B cell (primary cell): Measurements from ENCODE around the gene MARCHF10. TPM values are rescaled to one million over a fixed set of nuclear protein-coding genes. Genes with fewer than 3 reads are reported as not detected.

Source experiments
- ATAC-seq: fragments of 200-7000 bp; cut with Tn5 transposase; one replicate; pipeline ENCODE4 v1.10.0; 2021; ENCODE audit warnings: low read depth, mild to moderate bottlenecking, moderate number of reproducible peaks, moderate library complexity
- CTCF ChIA-PET: fragments of 350-600 bp; sonication (Branson Sonifier 250); formaldehyde crosslinking; loops from one replicate; lab custom pipeline; 2021; ENCODE audit warnings: antibody characterized with exemption, inconsistent platforms; lab: Charles Lee
- POLR2A ChIA-PET: fragments of 350-600 bp; sonication (Branson Sonifier 250); formaldehyde crosslinking; loops from one replicate; lab custom pipeline; 2021; ENCODE audit warnings: antibody characterized with exemption; lab: Charles Lee
- DNase-seq: peaks from one replicate; pipeline ENCODE4 v3.0.0; 2013
- H2AFZ ChIP-seq: 2 replicates; pipeline ENCODE4 v1.6.1; 2012; ENCODE audit warnings: mild to moderate bottlenecking, low read depth, low read length; ENCODE audit not compliant: insufficient read depth, poor library complexity, severe bottlenecking
- H3K27ac ChIP-seq, 2 donors: 1 replicate in 1 of 2; 2 replicates in 1 of 2; pipeline ENCODE4 v1.5.1; 2012 to 2013; ENCODE audit warnings: low read length in 2 of 2, mild to moderate bottlenecking in 2 of 2, moderate library complexity in 1 of 2
- H3K27me3 ChIP-seq, 4 experiments: fragments of 200-600 bp in 1 of 4; sonication (generic) in 1 of 4; replicated peaks in 1 of 4; 1 replicate in 2 of 4; 2 replicates in 2 of 4; pipeline versions ENCODE4 v1.6.1 to v1.7.0; 2013 to 2016; ENCODE audit warnings: low read length in 3 of 4, mild to moderate bottlenecking in 2 of 4, mixed read lengths in 1 of 4, moderate library complexity in 1 of 4; ENCODE audit not compliant: insufficient read depth in 4 of 4, control insufficient read depth in 3 of 4; ENCODE audit errors: control extremely low read depth in 1 of 4
- H3K36me3 ChIP-seq, 2 experiments: replicated peaks in 1 of 2; 1 replicate in 1 of 2; 2 replicates in 1 of 2; pipeline versions ENCODE4 v1.6.1 to v1.7.1; 2013; ENCODE audit warnings: low read length in 1 of 2; ENCODE audit not compliant: insufficient read depth in 2 of 2, control insufficient read depth in 1 of 2; ENCODE audit errors: control extremely low read depth in 1 of 2, extremely low read depth in 1 of 2
- H3K4me1 ChIP-seq, 2 donors: fragments of 200-600 bp in 1 of 2; sonication (generic) in 1 of 2; 1 replicate in 1 of 2; 2 replicates in 1 of 2; pipeline versions ENCODE4 v1.5.1 to v1.6.1; 2013 to 2017; ENCODE audit warnings: low read length in 2 of 2; ENCODE audit not compliant: control insufficient read depth in 2 of 2, insufficient read depth in 2 of 2
- H3K4me2 ChIP-seq: replicated peaks from 2 replicates; pipeline ENCODE3; 2012; ENCODE audit warnings: mild to moderate bottlenecking, low read depth, low read length; ENCODE audit not compliant: poor library complexity, severe bottlenecking
- H3K4me3 ChIP-seq, 5 experiments: fragments of 200-600 bp in 1 of 5; sonication (generic) in 1 of 5; 1 replicate in 3 of 5; 2 replicates in 2 of 5; pipeline versions ENCODE4 v1.5.1 to v1.7.0; 2011 to 2016; ENCODE audit warnings: low read length in 4 of 5, mild to moderate bottlenecking in 4 of 5, low read depth in 2 of 5, control low read depth in 1 of 5, moderate library complexity in 1 of 5; ENCODE audit not compliant: insufficient read depth in 1 of 5; ENCODE audit errors: control extremely low read depth in 1 of 5, extremely low read depth in 1 of 5
- H3K79me2 ChIP-seq: fragments of 200-600 bp; sonication (generic); one replicate; pipeline ENCODE4 v1.6.0; 2016; ENCODE audit warnings: low read length; ENCODE audit not compliant: control insufficient read depth, insufficient read depth
- H3K9ac ChIP-seq: fragments of 200-600 bp; sonication (generic); 2 replicates; pipeline ENCODE4 v1.6.1; 2017; ENCODE audit warnings: mild to moderate bottlenecking, low read length, moderate library complexity
- H3K9me3 ChIP-seq, 3 donors: one replicate each; pipeline versions ENCODE4 v1.6.1 to v1.7.1; 2013; ENCODE audit warnings: low read length in 2 of 3; ENCODE audit not compliant: control insufficient read depth in 2 of 3, insufficient read depth in 1 of 3; ENCODE audit errors: control extremely low read depth in 1 of 3
- H4K20me1 ChIP-seq: 2 replicates; pipeline ENCODE4 v1.6.0; 2012; ENCODE audit warnings: mild to moderate bottlenecking, low read length; ENCODE audit not compliant: insufficient read depth, control insufficient read depth, poor library complexity, severe bottlenecking
- H3K27ac Mint-ChIP-seq: one replicate; pipeline ENCODE4 v1.8.0; 2021; ENCODE audit warnings: mixed read lengths
- H3K27me3 Mint-ChIP-seq: one replicate; pipeline ENCODE4 v1.8.0; 2021; ENCODE audit warnings: mixed read lengths
- H3K4me1 Mint-ChIP-seq: one replicate; pipeline ENCODE4 v1.8.0; 2021; ENCODE audit warnings: mixed read lengths
- H3K4me3 Mint-ChIP-seq: one replicate; pipeline ENCODE4 v1.8.0; 2021; ENCODE audit warnings: mixed read lengths
- H3K9me3 Mint-ChIP-seq: one replicate; pipeline ENCODE4 v1.8.0; 2022; ENCODE audit warnings: mixed read lengths; ENCODE audit not compliant: insufficient read depth
- EZH2 ChIP-seq: IDR thresholded peaks from 2 replicates; pipeline ENCODE4 v1.6.1; 2012; ENCODE audit warnings: borderline replicate concordance, low read depth, mild to moderate bottlenecking, moderate library complexity, low read length; ENCODE audit not compliant: insufficient read depth, poor library complexity, severe bottlenecking
- WGBS: methylation state at CpG from one replicate; pipeline ENCODE4 v1.1.5; 2013; ENCODE audit warnings: missing lambda C conversion rate; ENCODE audit not compliant: insufficient coverage; 5-methylcytosine and 5-hydroxymethylcytosine counted together
- intact Hi-C: fragments of 100-400 bp; cut with micrococcal nuclease; formaldehyde crosslinking; loops from one replicate; pipeline ENCODE4 v1.10.0; 2022
- polyA plus RNA-seq: library from polyadenylated mRNA; depleted of rRNA; stranded (reverse); fragments of >200 nt; gene quantifications from 2 replicates; pipeline ENCODE4 v1.2.3, GENCODE V29; 2012
- total RNA-seq, 2 donors: library from RNA; stranded (reverse); fragments of 120-200 nt in 1 of 2; gene quantifications; 1 replicate in 1 of 2; 2 replicates in 1 of 2; pipeline versions ENCODE4 v1.2.3 to v1.2.4, GENCODE V29; 2013 to 2022
- TF ChIP-seq, protein P1 (sequence below): fragments of 200-600 bp; IDR thresholded peaks from one replicate; pipeline ENCODE4 v1.8.0; 2022; ENCODE audit warnings: antibody characterized with exemption, mild to moderate bottlenecking

MARCHF10 gene
- total and polyA plus RNA-seq, 2 donors (not counting 1 experiment from before 2014, with no cell fraction given), result 0.24 TPM; not detected in 1

DNA sequence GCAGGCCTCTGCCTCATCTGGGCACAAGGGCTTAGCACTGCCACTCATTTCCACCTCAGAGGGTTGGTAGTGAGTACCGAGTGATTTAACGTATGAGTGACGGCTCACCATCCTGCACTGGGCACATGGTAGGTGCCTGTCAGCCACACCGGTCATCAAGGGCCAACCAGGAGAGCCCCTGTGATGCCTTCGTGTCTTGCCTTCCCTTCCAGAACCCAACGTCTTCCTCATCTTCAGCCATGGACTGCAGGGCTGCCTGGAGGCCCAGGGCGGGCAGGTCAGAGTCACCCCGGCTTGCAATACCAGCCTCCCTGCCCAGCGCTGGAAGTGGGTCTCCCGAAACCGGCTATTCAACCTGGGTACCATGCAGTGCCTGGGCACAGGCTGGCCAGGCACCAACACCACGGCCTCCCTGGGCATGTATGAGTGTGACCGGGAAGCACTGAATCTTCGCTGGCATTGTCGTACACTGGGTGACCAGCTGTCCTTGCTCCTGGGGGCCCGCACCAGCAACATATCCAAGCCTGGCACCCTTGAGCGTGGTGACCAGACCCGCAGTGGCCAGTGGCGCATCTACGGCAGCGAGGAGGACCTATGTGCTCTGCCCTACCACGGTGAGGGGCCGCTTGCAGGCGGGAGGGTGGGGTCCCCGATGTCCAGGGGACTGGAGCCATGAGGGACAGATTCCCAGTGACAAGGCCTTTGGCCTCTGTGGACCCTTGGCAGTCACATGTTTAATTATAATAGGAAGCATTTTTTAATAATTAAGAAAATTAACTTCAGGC is 143.6 kb downstream of the MARCHF10 start:
- ATAC-seq, result no peak
- 98% methylated on average over 24 of the region's 25 CpGs for WGBS
- H3K27me3 Mint-ChIP-seq, result no peaks in the 10 kb centered on the region

DNA sequence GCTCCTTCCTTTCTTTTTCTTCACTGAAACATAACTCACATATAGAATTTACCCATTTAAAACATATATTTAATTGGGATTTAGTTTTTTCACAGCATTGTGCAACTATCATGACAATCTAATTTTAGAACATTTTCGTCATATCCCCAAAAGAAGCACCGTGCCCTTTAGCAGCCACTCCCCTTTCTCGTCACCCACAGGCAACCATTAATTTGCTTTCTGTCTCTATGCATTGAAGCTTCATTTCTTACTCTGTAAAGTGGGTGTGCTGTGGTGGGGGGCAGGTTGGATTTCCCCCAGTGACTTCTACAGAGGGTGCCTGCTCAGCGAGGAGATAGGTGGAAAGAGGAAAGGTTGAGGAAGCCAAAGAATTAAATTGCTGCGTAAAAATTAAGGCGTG is 144.8 kb downstream of the MARCHF10 start:
- Mint-ChIP-seq H3K4me1 (no peaks in the 10 kb centered on the region), H3K27ac (no peak overlapping the region), H3K4me3 (no peak overlapping the region), H3K27me3 (no peaks in the 10 kb centered on the region), H3K9me3 (peaks cover 8% of the 10 kb centered on the region)
- ATAC-seq (no peak), DNase-seq (no peak)
- Histone ChIP-seq H2AFZ (no peak overlapping the region), H3K9me3 (peaks cover 0 to 3% (median 0%) of the 10 kb centered on the region in 3 donors), H3K36me3 (no peaks in the 10 kb centered on the region), H3K4me3 (no peak overlapping the region), H3K27me3 (no peaks in the 10 kb centered on the region), H4K20me1 (no peaks in the 10 kb centered on the region), H3K79me2 (no peaks in the 10 kb centered on the region), H3K9ac (no peak overlapping the region), H3K4me2 (no peak overlapping the region), H3K4me1 (no peaks in the 10 kb centered on the region), H3K27ac (no peak overlapping the region)
- TF ChIP-seq, protein P1, sequence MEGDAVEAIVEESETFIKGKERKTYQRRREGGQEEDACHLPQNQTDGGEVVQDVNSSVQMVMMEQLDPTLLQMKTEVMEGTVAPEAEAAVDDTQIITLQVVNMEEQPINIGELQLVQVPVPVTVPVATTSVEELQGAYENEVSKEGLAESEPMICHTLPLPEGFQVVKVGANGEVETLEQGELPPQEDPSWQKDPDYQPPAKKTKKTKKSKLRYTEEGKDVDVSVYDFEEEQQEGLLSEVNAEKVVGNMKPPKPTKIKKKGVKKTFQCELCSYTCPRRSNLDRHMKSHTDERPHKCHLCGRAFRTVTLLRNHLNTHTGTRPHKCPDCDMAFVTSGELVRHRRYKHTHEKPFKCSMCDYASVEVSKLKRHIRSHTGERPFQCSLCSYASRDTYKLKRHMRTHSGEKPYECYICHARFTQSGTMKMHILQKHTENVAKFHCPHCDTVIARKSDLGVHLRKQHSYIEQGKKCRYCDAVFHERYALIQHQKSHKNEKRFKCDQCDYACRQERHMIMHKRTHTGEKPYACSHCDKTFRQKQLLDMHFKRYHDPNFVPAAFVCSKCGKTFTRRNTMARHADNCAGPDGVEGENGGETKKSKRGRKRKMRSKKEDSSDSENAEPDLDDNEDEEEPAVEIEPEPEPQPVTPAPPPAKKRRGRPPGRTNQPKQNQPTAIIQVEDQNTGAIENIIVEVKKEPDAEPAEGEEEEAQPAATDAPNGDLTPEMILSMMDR, result no peak
- TF ChIP-seq EZH2, result no peak
- CTCF ChIA-PET, result no interaction called here
- POLR2A ChIA-PET, result no interaction called here
- WGBS, result 96% methylated on average over 3 of the region's 6 CpGs
- intact Hi-C loops, result no loop called here

More for the DNA sequence above, 143.6 kb downstream of the MARCHF10 start:
- H3K27ac ChIP-seq, result no peak overlapping the region
- no peak overlapping the region for H2AFZ ChIP-seq
- H3K36me3 ChIP-seq, result no peaks in the 10 kb centered on the region
- Mint-ChIP-seq H3K9me3 (peaks cover 8% of the 10 kb centered on the region), H3K4me1 (no peaks in the 10 kb centered on the region), H3K27ac (no peak overlapping the region), H3K4me3 (no peak overlapping the region)
- no peak overlapping the region for H3K4me3 ChIP-seq
- ChIA-PET CTCF (no interaction called here), POLR2A (no interaction called here)
- H3K4me2 ChIP-seq, result no peak overlapping the region
- H3K9ac ChIP-seq, result no peak overlapping the region
- H3K27me3 ChIP-seq, result no peaks in the 10 kb centered on the region
- H4K20me1 ChIP-seq, result no peaks in the 10 kb centered on the region
- no peaks in the 10 kb centered on the region for H3K4me1 ChIP-seq
- intact Hi-C loops, result no loop called here
- no peaks in the 10 kb centered on the region for H3K9me3 ChIP-seq
- DNase-seq, result no peak
- H3K79me2 ChIP-seq, result no peaks in the 10 kb centered on the region
- TF ChIP-seq EZH2, result no peak
- TF ChIP-seq, protein P1, result no peak
